ENCODE data around the gene CAMLG. TPM values are rescaled to one million over a fixed set of nuclear protein-coding genes. Genes with fewer than 3 reads are reported as not detected.

Gene CAMLG
- total and polyA plus RNA-seq, 2 of the 8 experiments (the other 6 are each of a cell fraction or from before 2014, with no cell fraction given), result 12.3 to 42.8 TPM

DNA sequence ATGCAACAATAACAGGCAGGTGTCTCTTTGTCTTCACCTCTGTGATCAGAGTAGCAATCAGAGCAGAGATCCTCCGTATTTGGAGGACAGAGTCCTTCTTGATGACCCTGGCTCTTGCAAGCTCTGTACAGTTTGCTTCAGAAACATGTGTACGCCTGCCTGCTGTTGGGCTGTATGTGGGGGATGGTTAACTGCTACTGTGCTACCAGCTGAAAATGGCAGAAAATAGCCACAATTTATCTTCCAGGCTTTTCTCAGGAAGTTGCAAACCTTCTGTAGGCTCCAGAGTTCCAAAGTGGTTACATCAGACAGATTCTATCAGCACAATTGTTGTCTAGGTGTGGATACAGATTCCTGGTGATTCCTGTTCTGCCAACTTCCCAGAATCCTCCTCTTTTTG is 55.7 kb downstream of the CAMLG start (continued):
- no peak for TF ChIP-seq SP2 (IDR thresholded peaks at IDR 0.05; ENCODE audit: low read length)
- TF ChIP-seq, protein P1, sequence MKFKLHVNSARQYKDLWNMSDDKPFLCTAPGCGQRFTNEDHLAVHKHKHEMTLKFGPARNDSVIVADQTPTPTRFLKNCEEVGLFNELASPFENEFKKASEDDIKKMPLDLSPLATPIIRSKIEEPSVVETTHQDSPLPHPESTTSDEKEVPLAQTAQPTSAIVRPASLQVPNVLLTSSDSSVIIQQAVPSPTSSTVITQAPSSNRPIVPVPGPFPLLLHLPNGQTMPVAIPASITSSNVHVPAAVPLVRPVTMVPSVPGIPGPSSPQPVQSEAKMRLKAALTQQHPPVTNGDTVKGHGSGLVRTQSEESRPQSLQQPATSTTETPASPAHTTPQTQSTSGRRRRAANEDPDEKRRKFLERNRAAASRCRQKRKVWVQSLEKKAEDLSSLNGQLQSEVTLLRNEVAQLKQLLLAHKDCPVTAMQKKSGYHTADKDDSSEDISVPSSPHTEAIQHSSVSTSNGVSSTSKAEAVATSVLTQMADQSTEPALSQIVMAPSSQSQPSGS (IDR thresholded peaks at IDR 0.05; ENCODE audit: low read length), result no peak

Data from H1 (cell line).